Daoy (cell line): Measurements from ENCODE around the gene PICK1. TPM values are rescaled to one million over a fixed set of nuclear protein-coding genes. Genes with fewer than 3 reads are reported as not detected.

Experiments
- DNase-seq: peaks from one replicate; pipeline ENCODE4 v3.0.0-alpha.2; 2015; ENCODE audit warnings: low read depth
- total RNA-seq: library from RNA; depleted of rRNA; stranded (reverse); fragments of >200 nt; shearing (Covaris generic); gene quantifications from 2 replicates; pipeline ENCODE4 v1.2.3, GENCODE V29; 2014

The PICK1 gene
- total RNA-seq, 1 experiment from 2014 or later, result 19.4 TPM

- DNase-seq, result no peak
These were observed 30.7 kb downstream of the PICK1 start for GRCh38 chr22:38087855-38088254.

DNA sequence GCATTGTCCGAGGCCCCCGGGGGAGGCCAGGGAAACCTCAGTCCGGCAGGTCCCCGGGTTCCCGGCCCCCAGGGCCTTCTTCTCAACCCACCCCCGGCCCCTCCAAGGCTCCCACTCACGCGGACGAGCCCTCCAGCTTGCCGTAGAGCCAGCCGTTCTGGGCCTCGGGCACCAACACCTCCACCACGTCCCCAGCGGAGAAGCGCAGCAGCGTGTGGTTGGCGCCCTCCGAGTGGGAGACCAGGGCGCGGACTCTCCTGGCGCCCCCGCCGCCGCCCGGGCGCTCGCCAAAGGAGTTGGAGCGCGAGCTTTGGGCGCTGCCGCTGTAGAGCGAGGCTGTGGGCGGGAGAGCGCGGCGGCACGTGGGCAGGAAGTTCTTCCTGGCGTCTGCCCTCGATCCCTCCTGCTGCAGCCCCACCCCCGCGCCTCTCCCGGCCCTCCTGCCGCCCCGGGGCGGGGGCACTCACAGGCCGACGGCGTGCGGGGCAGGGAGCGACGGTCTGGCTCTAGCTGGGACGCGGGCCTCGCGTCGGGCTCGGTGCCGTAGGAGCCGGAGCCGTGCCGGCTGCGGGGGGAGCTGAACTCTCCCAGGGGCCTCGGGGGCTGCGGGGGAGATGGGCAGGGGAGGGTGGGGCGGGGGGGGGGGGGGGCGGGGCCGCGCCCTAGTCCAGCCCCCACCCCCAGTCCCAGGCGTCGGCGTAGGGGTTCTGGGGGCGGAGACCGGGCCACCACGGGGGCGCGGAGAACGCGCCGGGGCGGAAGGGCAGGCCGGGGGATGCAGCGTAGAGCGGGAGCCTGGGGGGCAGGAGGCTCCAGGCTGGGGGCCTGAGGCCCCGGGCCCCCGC, 31.6 kb downstream of the PICK1 start:
- DNase-seq, result peak; percentile 77

GRCh38 chr22:38089474-38089851, 32.3 kb downstream of the PICK1 start:
- DNase-seq, result no peak

- DNase-seq, result no peak
These were observed 39.9 kb downstream of the PICK1 start for GRCh38 chr22:38097058-38097457.

DNA sequence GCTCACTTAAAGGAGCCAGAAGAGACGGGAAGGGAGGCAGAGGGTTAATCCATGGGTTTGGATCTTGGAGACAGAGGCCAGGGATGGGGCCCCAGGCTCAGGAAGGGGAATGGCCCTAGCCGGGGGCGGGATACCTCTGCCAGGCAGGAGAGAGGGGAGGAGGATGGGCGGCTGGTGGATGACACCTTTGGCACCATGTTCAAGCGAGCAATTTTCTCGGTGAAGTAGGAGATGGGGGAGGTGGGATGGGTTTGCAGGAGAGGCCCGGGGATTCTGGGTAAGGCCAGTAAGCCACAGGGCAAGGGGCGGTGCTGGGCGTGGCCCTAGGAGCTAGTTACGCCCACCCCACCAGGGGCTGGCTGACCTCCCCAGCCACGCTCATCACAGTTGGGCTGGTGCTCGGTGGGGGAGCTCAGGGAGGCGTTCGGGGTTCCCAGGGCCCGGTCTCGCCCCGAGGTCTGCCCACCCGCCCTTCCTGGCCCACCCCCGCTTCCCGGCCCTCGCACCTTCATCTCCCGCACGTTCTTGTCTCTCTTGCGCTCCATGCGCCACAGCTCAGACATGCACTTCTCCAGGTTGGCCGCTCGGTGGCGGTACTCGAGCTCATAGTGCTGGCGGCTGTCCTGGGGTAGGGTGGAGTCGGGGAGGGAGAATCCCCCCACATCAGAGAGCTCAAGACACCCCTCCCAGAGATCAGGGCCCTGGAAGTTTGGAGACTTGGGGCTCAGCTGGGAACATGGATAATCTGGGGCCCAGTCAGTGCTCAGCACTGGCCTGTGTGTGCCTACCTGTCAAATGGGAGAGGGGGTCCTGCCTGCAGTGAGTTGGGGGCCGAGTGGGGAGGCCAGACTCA, 40.6 kb downstream of the PICK1 start:
- DNase-seq, result no peak

DNA sequence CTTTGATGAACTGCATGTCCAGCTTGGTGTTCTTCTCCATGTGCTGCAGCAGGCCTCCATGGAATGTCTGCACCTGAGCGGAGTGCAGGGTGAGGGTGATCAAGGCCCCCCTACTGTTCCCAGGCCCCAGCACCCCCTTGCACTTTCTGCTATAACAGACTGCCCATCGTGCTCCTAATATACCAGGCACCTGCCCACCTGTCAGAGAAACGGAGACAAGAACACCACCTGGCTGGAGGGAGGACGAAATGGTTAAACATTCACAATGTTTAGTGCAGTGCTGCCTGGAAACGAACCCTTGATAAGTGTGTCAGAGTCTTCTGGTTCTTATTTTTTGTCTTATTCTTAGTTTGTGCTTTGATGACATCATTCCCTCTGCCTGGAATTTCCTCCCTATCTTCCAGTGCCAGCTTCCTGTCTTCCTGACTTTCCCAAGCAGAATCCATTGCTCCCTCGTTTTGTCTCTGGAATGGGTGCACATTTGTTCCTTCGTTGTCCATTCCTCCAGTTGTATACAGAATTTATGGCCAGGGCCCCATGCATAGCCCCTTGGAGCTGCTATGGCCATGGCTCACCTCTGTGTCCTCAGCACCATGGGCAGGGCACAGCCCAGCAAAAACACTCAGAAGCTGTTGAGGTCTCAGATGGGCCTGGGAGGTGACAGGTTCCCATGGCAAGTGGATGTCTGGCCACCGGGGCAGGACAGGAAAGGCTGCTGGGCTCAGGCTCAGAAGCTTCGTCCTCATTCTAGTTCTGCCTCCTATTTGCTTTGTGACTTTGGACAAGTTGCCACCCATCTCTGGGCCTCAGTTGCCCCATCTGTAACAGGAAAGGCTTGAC, 41.4 kb downstream of the PICK1 start:
- peak; percentile 39 for DNase-seq

DNA sequence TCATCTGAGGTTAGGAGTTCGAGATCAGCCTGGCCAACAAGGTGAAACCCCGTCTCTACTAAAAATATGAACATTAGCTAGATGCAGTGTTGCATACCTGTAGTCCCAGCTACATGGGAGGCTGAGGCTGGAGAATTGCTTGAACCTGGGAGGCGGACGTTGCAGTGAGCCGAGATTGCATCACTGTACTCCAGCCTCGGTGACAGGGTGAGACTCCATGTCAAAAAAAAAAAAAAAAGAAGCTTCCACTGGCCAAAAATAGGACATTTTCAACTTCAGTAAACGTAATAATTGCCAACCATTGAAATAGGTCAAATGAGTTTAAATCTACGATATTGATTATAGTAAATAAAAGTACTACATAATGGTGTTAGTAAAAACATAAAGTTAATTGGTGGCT, 46.4 kb downstream of the PICK1 start:
- no peak for DNase-seq

GRCh38 chr22:38104084-38104483, 46.9 kb downstream of the PICK1 start:
- no peak for DNase-seq

GRCh38 chr22:38106814-38107578, 49.8 kb downstream of the PICK1 start:
- no peak for DNase-seq

- no peak for DNase-seq
These were observed 50.7 kb downstream of the PICK1 start for GRCh38 chr22:38107692-38108515.

GRCh38 chr22:38108561-38109319, 51.5 kb downstream of the PICK1 start:
- DNase-seq, result no peak

DNA sequence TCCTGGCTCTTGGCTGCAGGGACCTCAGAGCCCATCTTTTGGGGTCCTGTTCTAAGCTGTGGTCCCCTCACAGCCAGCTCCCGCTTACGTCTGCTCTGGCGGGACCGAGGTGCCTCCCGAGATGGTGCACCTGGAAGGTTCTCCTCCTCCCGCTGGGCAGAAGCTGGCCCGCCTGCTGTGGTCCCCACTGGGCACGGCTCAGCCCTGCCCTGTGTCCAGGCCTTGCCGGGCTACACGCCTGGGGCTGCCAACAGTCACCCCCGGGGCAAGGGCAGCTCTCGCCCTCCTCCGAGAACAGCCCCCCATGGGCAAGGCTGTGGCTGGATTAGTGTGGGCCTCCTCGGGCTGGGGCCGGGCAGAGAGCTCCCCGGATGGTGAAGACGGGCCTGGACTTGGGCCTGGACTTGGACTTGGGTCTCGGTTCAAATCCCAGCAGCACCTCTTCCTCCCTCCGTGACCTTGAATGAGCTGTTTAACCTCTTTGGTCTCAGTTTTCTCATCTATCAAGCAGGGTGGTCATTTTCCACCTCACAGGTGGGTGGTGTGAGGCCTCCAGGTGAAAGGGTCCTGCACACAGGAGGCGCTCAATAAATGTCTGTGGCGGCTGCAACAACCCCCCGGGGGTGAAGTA, 52.3 kb downstream of the PICK1 start:
- no peak for DNase-seq

- DNase-seq, result no peak
These were observed 53.0 kb downstream of the PICK1 start, which contains the start of gene BAIAP2L2 for GRCh38 chr22:38110008-38110862. Gene BAIAP2L2 (minus strand): TSS chr22:38110684. CDS start chr22:38110525, 159 bp downstream.

- DNase-seq, result no peak
These were observed 54.0 kb downstream of the PICK1 start for GRCh38 chr22:38110863-38111852.

DNA sequence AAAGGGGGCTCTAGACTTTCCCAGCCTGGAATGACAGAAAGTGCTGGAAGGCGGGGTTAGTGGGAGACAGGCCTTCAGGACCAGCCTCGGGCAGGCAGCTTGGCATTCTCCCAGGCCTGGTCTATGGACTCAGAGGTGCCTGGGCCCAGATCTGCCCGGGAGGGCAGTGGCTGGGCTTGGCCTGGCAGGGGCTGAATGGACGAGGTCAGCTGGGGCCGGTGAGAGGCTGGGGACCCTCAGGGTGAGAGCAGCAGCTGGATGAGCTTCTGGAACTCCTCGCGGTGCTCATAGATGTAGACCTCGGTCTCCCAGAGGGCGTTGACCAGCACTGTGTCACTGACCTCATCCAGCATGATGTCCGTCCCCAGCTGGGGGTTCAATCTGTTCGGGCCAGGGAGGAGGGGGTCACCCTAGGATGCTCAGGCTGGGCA, 54.7 kb downstream of the PICK1 start:
- DNase-seq, result no peak

DNA sequence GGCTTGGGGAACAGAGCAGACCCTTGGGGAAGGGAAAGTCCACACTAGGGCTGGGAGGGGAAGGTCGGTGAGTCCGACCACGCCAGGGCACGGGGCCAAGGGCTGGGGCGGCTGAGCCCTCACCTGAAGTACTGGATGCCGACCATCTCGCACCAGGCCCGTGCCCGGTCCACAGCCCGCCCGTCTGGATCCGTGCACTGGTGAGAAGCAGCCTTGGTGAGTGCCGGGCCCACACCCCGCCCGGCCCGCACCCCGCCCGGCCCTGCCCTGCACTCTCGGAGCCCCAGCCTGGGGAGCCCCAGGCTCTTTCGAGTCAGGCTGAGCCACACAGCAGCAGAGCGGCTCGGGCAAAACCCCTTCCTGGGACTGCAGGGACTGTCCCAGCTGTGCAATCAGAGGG, 55.2 kb downstream of the PICK1 start:
- no peak for DNase-seq
